HG03060 (cell line): Measurements from ENCODE around the gene MMS19.
A peak's percentile ranks its signal among the peaks of the same experiment; 100 is the strongest.
"Not testable (repeated sequence)": the region's sequence is repeated elsewhere in the genome, so short reads cannot be mapped to it uniquely, and the experiment has no call there.

Source experiments
- ATAC-seq: cut with Tn5 transposase; IDR thresholded peaks from one replicate; pipeline ENCODE4 v1.9.1; 2021; ENCODE audit warnings: low read depth, moderate number of reproducible peaks; ENCODE audit not compliant: unreplicated experiment

The MMS19 gene

GRCh38 chr10:97503406-97503805 is 5.2 kb upstream of the MMS19 start:
- ATAC-seq: no peak

- ATAC-seq: no peak
Observed at GRCh38 chr10:97502916-97503315, 4.7 kb upstream of the MMS19 start.

DNA sequence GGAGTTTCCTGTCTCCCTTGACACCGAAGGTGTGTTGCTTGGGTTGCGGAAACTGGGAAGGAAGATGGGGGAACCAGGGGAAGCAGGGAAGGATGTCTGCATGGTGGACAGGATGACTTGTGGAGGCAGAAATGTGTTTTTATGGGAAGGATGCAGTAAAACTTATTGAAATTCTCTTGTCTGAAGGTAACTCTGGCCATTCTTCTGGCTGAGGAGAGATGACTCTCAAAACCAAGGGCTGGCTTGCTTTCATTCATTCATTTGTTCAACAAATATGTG is 2.0 kb upstream of the MMS19 start:
- ATAC-seq: no peak

- no peak for ATAC-seq
Observed at GRCh38 chr10:97499561-97500296, 1.5 kb upstream of the MMS19 start.

DNA sequence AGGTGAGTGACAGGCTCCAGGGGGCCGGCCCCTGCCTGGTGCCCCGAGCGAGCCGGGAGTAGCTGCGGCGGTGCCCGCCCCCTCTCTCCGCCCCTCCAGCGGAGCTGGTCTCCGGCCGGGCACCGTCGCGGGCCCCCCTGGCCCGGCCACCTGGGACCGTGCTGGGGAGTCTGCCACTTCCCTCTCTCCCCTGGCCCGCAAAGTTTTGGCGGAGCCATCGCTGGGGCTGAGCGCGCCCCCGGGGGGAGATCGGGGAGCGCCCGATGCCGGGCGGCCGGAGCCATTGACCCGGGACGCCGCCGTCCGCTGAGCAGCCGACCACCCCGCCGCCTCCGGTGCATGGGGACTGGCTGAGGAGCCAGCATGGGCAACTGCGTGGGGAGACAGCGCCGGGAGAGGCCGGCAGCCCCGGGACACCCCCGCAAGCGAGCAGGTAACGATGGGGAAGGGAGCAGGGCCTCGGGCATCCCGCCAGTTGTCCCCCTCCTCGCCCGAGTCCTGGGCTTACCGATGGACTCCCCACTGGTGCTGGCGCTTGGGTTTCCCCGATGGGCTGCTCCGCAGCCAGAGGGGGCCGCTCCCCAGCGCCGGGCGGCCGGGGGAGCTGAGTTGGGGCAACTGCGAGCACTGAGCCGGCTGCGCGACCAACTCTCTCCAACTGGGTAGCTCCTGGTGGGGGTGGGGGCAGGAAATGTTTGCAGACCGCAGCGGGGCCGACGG is 779 bp upstream of the MMS19 start, which contains the start of gene UBTD1:
Gene UBTD1 (plus strand): TSS at position 84 of the 720 bp plus-strand sequence. CDS start 280 bp downstream, at position 364.
- ATAC-seq: no peak

DNA sequence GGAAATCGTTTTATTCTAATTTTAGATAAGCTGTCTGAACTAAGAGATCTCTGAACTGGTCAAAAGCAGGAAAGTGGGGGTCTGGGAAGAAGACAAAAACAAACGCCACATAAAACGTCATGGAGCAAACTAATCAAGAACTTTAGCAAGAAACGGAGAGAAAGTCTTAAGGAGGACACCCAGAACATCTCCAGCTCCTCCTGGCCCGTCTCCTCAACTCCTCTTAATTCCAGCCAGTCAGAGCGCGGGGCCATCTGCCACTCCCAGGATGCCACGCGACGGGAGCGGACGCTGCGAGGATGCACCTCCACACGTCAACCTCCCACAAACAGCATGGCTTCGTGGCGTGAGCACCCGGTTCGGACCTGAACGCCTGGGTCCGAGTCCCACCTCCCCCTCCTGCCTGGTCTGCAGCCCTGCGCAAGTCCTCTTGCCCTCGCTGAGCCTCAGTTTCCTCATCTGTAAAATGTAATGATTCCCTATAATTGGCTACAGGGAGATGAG is 598 bp downstream of the MMS19 start:
- peak; percentile 24 for ATAC-seq

- ATAC-seq: no peak
Observed at GRCh38 chr10:97494863-97495506, 3.2 kb downstream of the MMS19 start.

- no peak for ATAC-seq
Observed at GRCh38 chr10:97494151-97494550, 4.1 kb downstream of the MMS19 start.

DNA sequence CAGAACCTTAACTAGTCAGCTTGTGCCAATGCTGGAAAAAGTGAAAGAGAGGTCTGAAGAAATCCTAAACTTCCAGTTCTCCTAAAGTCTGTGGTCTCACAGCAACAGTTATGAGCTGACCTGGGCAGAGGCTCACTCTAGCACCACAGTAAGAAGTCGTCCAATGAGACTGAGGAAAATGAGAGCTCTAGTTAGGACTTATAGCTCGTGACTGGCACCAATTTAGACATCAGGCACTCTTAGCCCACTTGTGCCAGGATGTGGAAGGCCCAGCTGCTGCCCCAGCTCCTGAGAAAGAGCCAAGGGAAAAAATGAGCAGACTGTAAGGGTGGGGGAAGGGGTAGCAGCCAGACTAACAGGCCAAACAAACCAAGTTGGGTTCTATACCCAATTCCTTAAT is 7.6 kb downstream of the MMS19 start:
- ATAC-seq: no peak

GRCh38 chr10:97485647-97486281 is 12.5 kb downstream of the MMS19 start:
- no peak for ATAC-seq

DNA sequence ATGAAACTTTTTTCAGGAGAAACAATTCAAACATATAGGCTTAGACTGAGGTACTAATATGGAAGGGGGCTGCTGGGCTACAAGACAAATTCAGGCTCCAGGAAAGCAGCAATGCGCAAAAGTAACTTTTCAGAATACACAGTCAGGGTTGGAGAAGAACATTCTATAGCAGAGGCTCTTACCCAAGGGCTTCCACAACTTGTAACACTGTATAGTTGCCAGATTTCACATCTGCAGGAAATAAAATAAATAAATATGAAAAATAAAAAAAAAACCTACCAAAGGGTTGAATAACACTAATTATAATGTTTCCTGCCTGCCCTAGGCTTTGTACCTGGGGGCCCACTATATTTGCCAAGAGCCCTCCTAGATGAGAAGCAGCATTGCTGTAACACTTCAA is 14.3 kb downstream of the MMS19 start:
- no peak for ATAC-seq

DNA sequence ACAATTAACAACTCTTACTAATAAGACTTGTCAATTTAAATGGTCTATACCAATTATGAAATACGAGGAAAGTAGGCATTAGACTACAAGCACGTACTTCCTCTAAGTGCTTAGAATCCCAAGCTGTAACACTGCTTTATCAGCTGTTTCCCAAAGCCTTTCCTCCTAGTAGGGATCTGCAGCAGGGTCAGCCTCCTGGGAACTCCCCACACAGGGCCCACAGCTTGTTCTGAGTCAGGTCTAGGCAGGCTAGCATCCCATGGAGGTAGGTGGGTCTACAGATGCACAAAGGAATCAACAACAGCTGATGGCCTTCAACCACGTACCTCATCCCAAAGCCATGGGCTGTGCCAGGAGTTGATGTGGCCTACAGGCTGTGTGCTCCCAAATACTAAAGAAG is 14.7 kb downstream of the MMS19 start:
- ATAC-seq: no peak

DNA sequence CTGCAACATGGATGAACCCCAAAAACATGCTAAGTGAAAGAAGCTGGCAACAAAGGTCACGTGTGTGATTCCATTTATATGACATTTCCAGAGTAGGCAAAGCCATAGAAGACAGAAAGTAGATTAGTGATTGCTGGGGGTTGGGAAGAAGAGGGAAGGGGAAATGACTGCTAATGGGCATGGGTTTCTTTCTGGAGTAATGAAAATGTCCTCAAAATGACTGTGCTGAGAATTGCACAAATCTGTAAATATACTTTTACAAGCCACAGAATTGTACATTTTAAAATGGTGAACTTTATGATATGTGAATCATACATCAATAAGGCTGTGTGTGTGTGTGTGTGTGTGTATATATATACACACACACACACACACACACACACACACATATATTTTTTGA is 15.8 kb downstream of the MMS19 start:
- ATAC-seq: no peak

- ATAC-seq: no peak
Observed at GRCh38 chr10:97481071-97481470, 17.2 kb downstream of the MMS19 start.

- no peak for ATAC-seq
Observed at GRCh38 chr10:97479939-97480338, 18.3 kb downstream of the MMS19 start.

GRCh38 chr10:97479410-97479809 is 18.8 kb downstream of the MMS19 start:
- not testable (repeated sequence) for ATAC-seq

DNA sequence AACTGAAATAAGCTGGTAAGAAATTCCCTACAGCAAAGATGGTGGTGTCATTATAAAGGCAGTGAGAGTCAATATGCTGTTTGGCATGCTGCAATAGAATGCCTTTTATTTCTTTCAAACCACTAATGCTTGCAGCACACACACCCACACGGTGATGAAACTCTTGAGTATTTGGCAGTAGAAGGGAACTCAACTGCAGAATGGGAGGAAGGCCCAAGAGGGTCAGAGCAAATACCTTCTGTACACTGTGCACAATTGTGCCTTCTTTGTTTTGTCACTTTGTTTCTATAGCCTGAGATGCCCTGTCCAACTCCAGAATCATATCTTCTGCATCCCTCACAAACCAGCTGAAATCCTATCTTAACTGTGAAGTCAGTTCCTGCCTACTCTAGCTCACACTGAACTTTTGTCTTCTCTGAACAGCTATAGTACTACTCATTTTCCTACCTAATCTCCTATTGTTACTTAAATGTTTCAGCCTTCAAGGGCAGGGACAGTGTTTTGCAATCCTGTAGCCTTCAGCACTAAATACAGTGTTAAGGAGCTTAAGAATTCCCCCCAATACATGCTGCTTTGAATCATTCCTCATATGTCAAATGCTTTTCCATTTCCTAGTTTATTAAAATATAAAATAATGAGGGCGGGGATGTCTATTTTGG is 22.2 kb downstream of the MMS19 start:
- ATAC-seq: no peak

GRCh38 chr10:97474918-97475317 is 23.3 kb downstream of the MMS19 start:
- ATAC-seq: no peak

- not testable (repeated sequence) for ATAC-seq
Observed at GRCh38 chr10:97468781-97469180, 29.4 kb downstream of the MMS19 start.

- no peak for ATAC-seq
Observed at GRCh38 chr10:97468162-97468561, 30.1 kb downstream of the MMS19 start.

GRCh38 chr10:97466755-97467154 is 31.5 kb downstream of the MMS19 start:
- no peak for ATAC-seq
